OCI-LY1 (cell line): ENCODE measurements around the gene USP24.

Source experiments
- H2AFZ ChIP-seq: fragments of 200-600 bp; sonication (generic), shearing (Covaris generic); 2 replicates; pipeline ENCODE4 v1.6.0; 2014; ENCODE audit warnings: antibody characterized with exemption, mild to moderate bottlenecking, low read length
- H3F3A ChIP-seq: fragments of 200-600 bp; sonication (generic), shearing (Covaris generic); 2 replicates; pipeline ENCODE4 v1.6.0; 2014; ENCODE audit warnings: mild to moderate bottlenecking, antibody characterized with exemption, low read length, moderate library complexity; ENCODE audit not compliant: insufficient read depth
- H3K27ac ChIP-seq: fragments of 200-600 bp; sonication (generic); 2 replicates; pipeline ENCODE4 v1.5.1; 2014; ENCODE audit warnings: low read length, mixed run types, mild to moderate bottlenecking, low read depth; ENCODE audit not compliant: poor library complexity, severe bottlenecking
- H3K27me3 ChIP-seq: fragments of 200-600 bp; sonication (generic); 2 replicates; pipeline ENCODE4 v1.6.0; 2014; ENCODE audit warnings: antibody characterized with exemption, mild to moderate bottlenecking, low read length, moderate library complexity; ENCODE audit not compliant: insufficient read depth
- H3K36me3 ChIP-seq: fragments of 200-600 bp; sonication (generic); 2 replicates; pipeline ENCODE4 v1.6.1; 2014; ENCODE audit warnings: mild to moderate bottlenecking, antibody characterized with exemption, low read length, moderate library complexity, mixed read lengths; ENCODE audit not compliant: insufficient read depth
- H3K4me1 ChIP-seq: fragments of 200-600 bp; sonication (generic); 2 replicates; pipeline ENCODE4 v1.5.1; 2014; ENCODE audit warnings: mild to moderate bottlenecking, low read length, moderate library complexity; ENCODE audit not compliant: insufficient read depth, severe bottlenecking
- H3K4me2 ChIP-seq: fragments of 200-600 bp; sonication (generic), shearing (Covaris generic); 2 replicates; pipeline ENCODE4 v1.6.1; 2014; ENCODE audit warnings: low read length
- H3K4me3 ChIP-seq: fragments of 200-600 bp; sonication (generic); 2 replicates; pipeline ENCODE4 v1.5.1; 2014; ENCODE audit warnings: low read length, low read depth, mild to moderate bottlenecking, mixed read lengths; ENCODE audit not compliant: poor library complexity, severe bottlenecking
- H3K79me2 ChIP-seq: fragments of 200-600 bp; shearing (Covaris generic); 2 replicates; pipeline ENCODE4 v1.6.1; 2016; ENCODE audit warnings: mixed run types, low read length, mixed read lengths; ENCODE audit not compliant: insufficient read depth
- H3K9ac ChIP-seq: fragments of 200-600 bp; sonication (generic), shearing (Covaris generic); 2 replicates; pipeline ENCODE4 v1.6.1; 2014; ENCODE audit warnings: mild to moderate bottlenecking, low read length, mixed read lengths
- H3K9me2 ChIP-seq: fragments of 200-600 bp; sonication (generic), shearing (Covaris generic); 2 replicates; pipeline ENCODE4 v1.6.1; 2014; ENCODE audit warnings: low read depth, mild to moderate bottlenecking, low read length, mixed read lengths
- H3K9me3 ChIP-seq: fragments of 200-600 bp; shearing (Covaris generic); 2 replicates; pipeline ENCODE4 v1.6.1; 2014; ENCODE audit warnings: low read length, mixed read lengths
- H4K20me1 ChIP-seq: fragments of 200-600 bp; sonication (generic), shearing (Covaris generic); 2 replicates; pipeline ENCODE4 v1.6.0; 2016; ENCODE audit warnings: mild to moderate bottlenecking, low read length; ENCODE audit not compliant: insufficient read depth
- CTCF ChIP-seq: fragments of 200-600 bp; sonication (generic), shearing (Covaris generic); IDR thresholded peaks from 2 replicates; pipeline ENCODE4 v1.5.1; 2017; ENCODE audit warnings: mild to moderate bottlenecking, antibody characterized with exemption, low read length, moderate library complexity, mixed read lengths
- EZH2 ChIP-seq: fragments of 200-600 bp; sonication (generic), shearing (Covaris generic); IDR thresholded peaks from 2 replicates; pipeline ENCODE4 v1.8.0; 2017; ENCODE audit warnings: borderline replicate concordance, mixed run types, mild to moderate bottlenecking, antibody characterized with exemption, low read length, moderate library complexity, mixed read lengths

The USP24 gene

GRCh38 chr1:55131218-55131617 is 83.9 kb downstream of the USP24 start:
- Histone ChIP-seq H3K27ac (no peak overlapping the region), H3K27me3 (no peaks in the 10 kb centered on the region)

GRCh38 chr1:55129194-55129728 is 85.9 kb downstream of the USP24 start:
- no peaks in the 10 kb centered on the region for H4K20me1 ChIP-seq
- H2AFZ ChIP-seq, result no peak overlapping the region
- peaks cover 83% of the 10 kb centered on the region for H3K36me3 ChIP-seq
- TF ChIP-seq EZH2 (no peak), CTCF (no peak)
- H3K4me3 ChIP-seq, result no peak overlapping the region
- no peaks in the 10 kb centered on the region for H3K27me3 ChIP-seq
- H3K4me2 ChIP-seq, result no peak overlapping the region
- no peaks in the 10 kb centered on the region for H3F3A ChIP-seq
- H3K9me2 ChIP-seq, result no peaks in the 10 kb centered on the region
- H3K9ac ChIP-seq, result no peak overlapping the region
- H3K9me3 ChIP-seq, result no peaks in the 10 kb centered on the region
- no peak overlapping the region for H3K27ac ChIP-seq
- no peaks in the 10 kb centered on the region for H3K4me1 ChIP-seq
- H3K79me2 ChIP-seq, result no peaks in the 10 kb centered on the region

More at GRCh38 chr1:55131218-55131617, 83.9 kb downstream of the USP24 start:
- H2AFZ ChIP-seq, result no peak overlapping the region
- no peak overlapping the region for H3K9ac ChIP-seq
- no peaks in the 10 kb centered on the region for H4K20me1 ChIP-seq
- peaks cover 81% of the 10 kb centered on the region for H3K36me3 ChIP-seq
- no peak overlapping the region for H3K4me2 ChIP-seq
- no peaks in the 10 kb centered on the region for H3K9me3 ChIP-seq
- TF ChIP-seq CTCF (no peak), EZH2 (no peak)
- no peak overlapping the region for H3K4me3 ChIP-seq
- no peaks in the 10 kb centered on the region for H3K79me2 ChIP-seq
- H3K9me2 ChIP-seq, result no peaks in the 10 kb centered on the region
- H3F3A ChIP-seq, result no peaks in the 10 kb centered on the region
- no peaks in the 10 kb centered on the region for H3K4me1 ChIP-seq

GRCh38 chr1:55128418-55128995 is 86.7 kb downstream of the USP24 start:
- H3K36me3 ChIP-seq, result peaks cover 83% of the 10 kb centered on the region
- TF ChIP-seq EZH2 (no peak), CTCF (no peak)
- H3K27ac ChIP-seq, result no peak overlapping the region

More at GRCh38 chr1:55128418-55128995, 86.7 kb downstream of the USP24 start:
- no peak overlapping the region for H3K4me3 ChIP-seq
- H4K20me1 ChIP-seq, result no peaks in the 10 kb centered on the region
- no peaks in the 10 kb centered on the region for H3K9me3 ChIP-seq
- H3K9me2 ChIP-seq, result no peaks in the 10 kb centered on the region
- H3K4me1 ChIP-seq, result no peaks in the 10 kb centered on the region
- H3K9ac ChIP-seq, result no peak overlapping the region
- no peaks in the 10 kb centered on the region for H3K79me2 ChIP-seq
- no peak overlapping the region for H2AFZ ChIP-seq
- H3K27me3 ChIP-seq, result no peaks in the 10 kb centered on the region
- H3K4me2 ChIP-seq, result no peak overlapping the region
- no peaks in the 10 kb centered on the region for H3F3A ChIP-seq
